ENCODE data around the gene PRDM16. TPM values are rescaled to one million over a fixed set of nuclear protein-coding genes. Genes with fewer than 3 reads are reported as not detected.

PRDM16 gene
- total and polyA plus RNA-seq, 2 donors (not counting 1 experiment from before 2014, with no cell fraction given): 0.03 to 0.12 TPM

GRCh38 chr1:3105167-3105863 is 36.3 kb downstream of the PRDM16 start:
- DNase-seq: no peak

More at GRCh38 chr1:3105167-3105863, 36.3 kb downstream of the PRDM16 start:
- no peaks in the 10 kb centered on the region for H4K20me1 ChIP-seq (ENCODE audit: control insufficient read depth, insufficient read depth, low read length, poor library complexity, severe bottlenecking)
- H3K4me2 ChIP-seq (replicated peaks; ENCODE audit: low read depth, low read length, poor library complexity, severe bottlenecking): no peak overlapping the region
- Mint-ChIP-seq H3K9me3 (ENCODE audit: insufficient read depth) (no peaks in the 10 kb centered on the region), H3K4me1 (no peaks in the 10 kb centered on the region), H3K27ac (no peak overlapping the region), H3K4me3 (no peak overlapping the region), H3K27me3 (peaks cover 9% of the 10 kb centered on the region)
- H3K27me3 ChIP-seq (replicated peaks in 1 of 4; ENCODE audit: control extremely low read depth in 1 of 4, control insufficient read depth in 3 of 4, insufficient read depth in 4 of 4, low read length in 3 of 4): peaks cover 0 to 2% (median 0%) of the 10 kb centered on the region in 4 experiments
- POLR2A ChIA-PET: no interaction called here
- H2AFZ ChIP-seq (ENCODE audit: insufficient read depth, low read depth, low read length, poor library complexity, severe bottlenecking): no peak overlapping the region
- no peaks in the 10 kb centered on the region for H3K79me2 ChIP-seq (ENCODE audit: control insufficient read depth, insufficient read depth, low read length)
- no peaks in the 10 kb centered on the region for H3K36me3 ChIP-seq (replicated peaks in 1 of 2; ENCODE audit: control extremely low read depth in 1 of 2, control insufficient read depth in 1 of 2, extremely low read depth in 1 of 2, insufficient read depth in 2 of 2, low read length in 1 of 2)
- H3K9ac ChIP-seq (ENCODE audit: low read length): no peak overlapping the region
- ATAC-seq (ENCODE audit: low read depth): no peak
- no peak overlapping the region for H3K27ac ChIP-seq (ENCODE audit: low read length in 2 of 2)
- H3K4me3 ChIP-seq (ENCODE audit: control extremely low read depth in 1 of 5, extremely low read depth in 1 of 5, insufficient read depth in 1 of 5, low read depth in 2 of 5, low read length in 4 of 5): no peak overlapping the region
- peaks cover 0 to 9% (median 0%) of the 10 kb centered on the region in 3 donors for H3K9me3 ChIP-seq (ENCODE audit: control extremely low read depth in 1 of 3, control insufficient read depth in 2 of 3, insufficient read depth in 1 of 3, low read length in 2 of 3)
- CTCF ChIA-PET: no interaction called here
- TF ChIP-seq EZH2 (IDR thresholded peaks at IDR 0.05; ENCODE audit: borderline replicate concordance, insufficient read depth, low read depth, low read length, poor library complexity, severe bottlenecking) (no peak), CTCF (IDR thresholded peaks at IDR 0.05) (no peak)
- H3K4me1 ChIP-seq (ENCODE audit: control insufficient read depth in 2 of 2, insufficient read depth in 2 of 2, low read length in 2 of 2): no peaks in the 10 kb centered on the region
- WGBS (ENCODE audit: insufficient coverage): 93% methylated on average over 24 of the region's 24 CpGs
- intact Hi-C loops (cut with micrococcal nuclease): no loop called here
